Stomach (tissue), 9 donors: ENCODE measurements around the gene TFAM. TPM values are rescaled to one million over a fixed set of nuclear protein-coding genes. Genes with fewer than 3 reads are reported as not detected.

Source experiments
- DNase-seq, 2 donors: peaks; one replicate each; pipeline versions ENCODE4 v3.0.0 to v3.0.0-alpha.2; 2013 to 2019
- H3K27ac ChIP-seq, 5 donors: fragments of 200-600 bp in 4 of 5; sonication (generic) in 4 of 5; one replicate each; pipeline ENCODE4 v1.5.1; 2013 to 2019; ENCODE audit warnings: mild to moderate bottlenecking in 1 of 5, moderate library complexity in 1 of 5
- H3K27me3 ChIP-seq, 3 donors: fragments of 200-600 bp; sonication (generic); one replicate each; pipeline ENCODE4 v1.5.1; 2017 to 2019; ENCODE audit warnings: mixed run types in 1 of 3
- H3K36me3 ChIP-seq, 4 donors: fragments of 200-600 bp; sonication (generic); 1 replicate in 3 of 4; 2 replicates in 1 of 4; pipeline ENCODE4 v1.5.1; 2016 to 2019
- H3K4me1 ChIP-seq, 4 donors: fragments of 200-600 bp; sonication (generic); one replicate each; pipeline ENCODE4 v1.5.1; 2016 to 2019
- H3K4me3 ChIP-seq, 4 donors: fragments of 200-600 bp; sonication (generic) in 3 of 4; one replicate each; pipeline ENCODE4 v1.5.1; 2016 to 2019; ENCODE audit warnings: mild to moderate bottlenecking in 1 of 4
- H3K9me3 ChIP-seq, 4 donors: fragments of 200-600 bp; sonication (generic); one replicate each; pipeline ENCODE4 v1.5.1; 2016 to 2019
- EP300 ChIP-seq: sonication (generic); formaldehyde crosslinking; IDR thresholded peaks from one replicate; pipeline ENCODE4 v1.6.1; 2017; ENCODE audit warnings: antibody characterized with exemption
- POLR2A ChIP-seq, 4 donors: fragments of 450-650 bp; IDR thresholded peaks; one replicate each; pipeline ENCODE4 v1.6.1; 2016; ENCODE audit warnings: antibody characterized with exemption in 4 of 4, control low read depth in 2 of 4, mild to moderate bottlenecking in 1 of 4, moderate library complexity in 1 of 4
- POLR2AphosphoS5 ChIP-seq, 3 donors: sonication (generic); formaldehyde crosslinking; IDR thresholded peaks; one replicate each; pipeline ENCODE4 v1.6.1; 2016; ENCODE audit warnings: antibody characterized with exemption in 3 of 3
- WGBS, 5 donors: extraction: QIAGEN DNeasy Blood & Tissue Kit in 3 of 5; methylation state at CpG; one replicate each; pipeline versions ENCODE4 v1.1.5 to v1.1.7; 2013 to 2018; 5-methylcytosine and 5-hydroxymethylcytosine counted together
- intact Hi-C: fragments of 100-400 bp; cut with DNase I; formaldehyde crosslinking; loops from one replicate; pipeline ENCODE4 v1.15.1; 2023; ENCODE audit warnings: low total_unique reads
- polyA plus RNA-seq, 3 donors: library from polyadenylated mRNA; stranded (reverse); fragments of 200-250 nt; gene quantifications; one replicate each; pipeline ENCODE4 v1.2.3, GENCODE V29; 2013
- total RNA-seq, 5 donors: library from RNA; depleted of rRNA; stranded (reverse); fragments of >200 nt; gene quantifications; one replicate each; pipeline versions ENCODE4 v1.1.0 to v1.2.3, GENCODE V29; 2014 to 2016
- TF ChIP-seq, protein P1 (sequence below), 7 experiments: fragments of 450-650 bp in 4 of 7; fragments of 200-600 bp in 3 of 7; sonication (generic) in 3 of 7; IDR thresholded peaks; one replicate each; pipeline ENCODE4 v1.5.1; 2016 to 2019; ENCODE audit warnings: antibody characterized with exemption in 7 of 7, control low read depth in 2 of 7, mild to moderate bottlenecking in 1 of 7
- donor health status: healthy with polysubstance abuse.
- donor health status: Bipolar disorder and iron deficiency.
- donor health status: healthy.

TFAM gene
- total and polyA plus RNA-seq, 8 donors, result 4.9 to 39.7 (median 16.8) TPM

GRCh38 chr10:58394471-58394870, 9.3 kb downstream of the TFAM start:
- H3K4me1 ChIP-seq, result peaks cover 0 to 16% (median 1%) of the 10 kb centered on the region in 4 donors
- no peak overlapping the region for H3K4me3 ChIP-seq
- no peak for DNase-seq
- intact Hi-C loops, result no loop called here
- peaks cover 10 to 85% (median 84%) of the 10 kb centered on the region in 4 donors for H3K36me3 ChIP-seq
- H3K27me3 ChIP-seq, result no peaks in the 10 kb centered on the region
- TF ChIP-seq POLR2A (IDR thresholded peaks at IDR 0.05) (no peak), POLR2AphosphoS5 (IDR thresholded peaks at IDR 0.05) (no peak), EP300 (no peak)
- TF ChIP-seq, protein P1, sequence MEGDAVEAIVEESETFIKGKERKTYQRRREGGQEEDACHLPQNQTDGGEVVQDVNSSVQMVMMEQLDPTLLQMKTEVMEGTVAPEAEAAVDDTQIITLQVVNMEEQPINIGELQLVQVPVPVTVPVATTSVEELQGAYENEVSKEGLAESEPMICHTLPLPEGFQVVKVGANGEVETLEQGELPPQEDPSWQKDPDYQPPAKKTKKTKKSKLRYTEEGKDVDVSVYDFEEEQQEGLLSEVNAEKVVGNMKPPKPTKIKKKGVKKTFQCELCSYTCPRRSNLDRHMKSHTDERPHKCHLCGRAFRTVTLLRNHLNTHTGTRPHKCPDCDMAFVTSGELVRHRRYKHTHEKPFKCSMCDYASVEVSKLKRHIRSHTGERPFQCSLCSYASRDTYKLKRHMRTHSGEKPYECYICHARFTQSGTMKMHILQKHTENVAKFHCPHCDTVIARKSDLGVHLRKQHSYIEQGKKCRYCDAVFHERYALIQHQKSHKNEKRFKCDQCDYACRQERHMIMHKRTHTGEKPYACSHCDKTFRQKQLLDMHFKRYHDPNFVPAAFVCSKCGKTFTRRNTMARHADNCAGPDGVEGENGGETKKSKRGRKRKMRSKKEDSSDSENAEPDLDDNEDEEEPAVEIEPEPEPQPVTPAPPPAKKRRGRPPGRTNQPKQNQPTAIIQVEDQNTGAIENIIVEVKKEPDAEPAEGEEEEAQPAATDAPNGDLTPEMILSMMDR (IDR thresholded peaks at IDR 0.05), result no peak
- H3K27ac ChIP-seq, result no peak overlapping the region
- no peaks in the 10 kb centered on the region for H3K9me3 ChIP-seq

- Histone ChIP-seq H3K27me3 (no peaks in the 10 kb centered on the region), H3K27ac (no peak overlapping the region), H3K36me3 (peaks cover 6 to 70% (median 68%) of the 10 kb centered on the region in 4 donors), H3K9me3 (no peaks in the 10 kb centered on the region), H3K4me1 (peaks cover 0 to 7% (median 0%) of the 10 kb centered on the region in 4 donors), H3K4me3 (no peak overlapping the region)
- TF ChIP-seq EP300 (no peak), POLR2AphosphoS5 (IDR thresholded peaks at IDR 0.05) (no peak), POLR2A (IDR thresholded peaks at IDR 0.05) (no peak)
- TF ChIP-seq, protein P1 (IDR thresholded peaks at IDR 0.05), result no peak
- intact Hi-C loops, result no loop called here
- DNase-seq, result no peak
Measured at GRCh38 chr10:58396057-58396456, 10.8 kb downstream of the TFAM start.

- Histone ChIP-seq H3K4me1 (no peaks in the 10 kb centered on the region), H3K36me3 (peaks cover 6 to 53% (median 53%) of the 10 kb centered on the region in 4 donors), H3K9me3 (no peaks in the 10 kb centered on the region), H3K27me3 (no peaks in the 10 kb centered on the region), H3K27ac (no peak overlapping the region), H3K4me3 (no peak overlapping the region)
- TF ChIP-seq POLR2A (IDR thresholded peaks at IDR 0.05) (no peak), EP300 (no peak), POLR2AphosphoS5 (IDR thresholded peaks at IDR 0.05) (no peak)
- TF ChIP-seq, protein P1 (IDR thresholded peaks at IDR 0.05), result no peak
- DNase-seq, result no peak
- intact Hi-C loops, result no loop called here
- WGBS, 5 donors, result 82 to 100% (median 94%) methylated on average over 3 of the region's 3 CpGs
Measured at GRCh38 chr10:58397830-58398229, 12.6 kb downstream of the TFAM start.

- Histone ChIP-seq H3K27me3 (no peaks in the 10 kb centered on the region), H3K9me3 (no peaks in the 10 kb centered on the region), H3K36me3 (peaks cover 6 to 37% (median 37%) of the 10 kb centered on the region in 4 donors), H3K27ac (no peak overlapping the region), H3K4me1 (no peaks in the 10 kb centered on the region), H3K4me3 (no peak overlapping the region)
- WGBS, 5 donors, result 80 to 90% (median 88%) methylated on average over 4 of the region's 4 CpGs
- TF ChIP-seq POLR2A (IDR thresholded peaks at IDR 0.05) (no peak), POLR2AphosphoS5 (IDR thresholded peaks at IDR 0.05) (no peak), EP300 (no peak)
- TF ChIP-seq, protein P1 (IDR thresholded peaks at IDR 0.05), result no peak
- intact Hi-C loops, result no loop called here
- DNase-seq, result no peak
Measured at GRCh38 chr10:58399410-58399809, 14.2 kb downstream of the TFAM start.
